ENCODE measurements around the gene SMIM31.

DNA sequence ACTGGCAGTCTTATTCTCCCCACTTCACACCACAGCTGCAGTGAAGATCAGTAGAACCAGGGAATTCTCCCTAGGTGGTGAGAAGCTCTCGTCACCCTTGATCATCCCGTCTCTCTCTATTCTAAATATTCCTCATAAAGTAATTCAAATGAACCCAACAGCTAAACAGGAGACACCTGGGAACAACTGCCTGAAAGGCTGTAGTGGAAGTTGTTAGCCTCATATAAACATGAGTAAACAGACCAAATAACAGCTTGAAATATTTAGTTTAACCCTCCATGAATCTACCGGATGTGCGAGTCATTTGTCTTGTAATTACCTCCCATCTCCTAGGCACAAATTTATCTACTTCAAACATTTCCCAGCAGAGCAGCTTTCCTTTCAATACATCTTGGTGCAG is 92.6 kb downstream of the SMIM31 start:
- TF ChIP-seq ARNT (IDR thresholded peaks at IDR 0.05): no peak
- no peak for TF ChIP-seq SUZ12 (IDR thresholded peaks at IDR 0.05)
- no peak for TF ChIP-seq HDGF (IDR thresholded peaks at IDR 0.05; ENCODE audit: borderline replicate concordance)
- TF ChIP-seq, protein P1, sequence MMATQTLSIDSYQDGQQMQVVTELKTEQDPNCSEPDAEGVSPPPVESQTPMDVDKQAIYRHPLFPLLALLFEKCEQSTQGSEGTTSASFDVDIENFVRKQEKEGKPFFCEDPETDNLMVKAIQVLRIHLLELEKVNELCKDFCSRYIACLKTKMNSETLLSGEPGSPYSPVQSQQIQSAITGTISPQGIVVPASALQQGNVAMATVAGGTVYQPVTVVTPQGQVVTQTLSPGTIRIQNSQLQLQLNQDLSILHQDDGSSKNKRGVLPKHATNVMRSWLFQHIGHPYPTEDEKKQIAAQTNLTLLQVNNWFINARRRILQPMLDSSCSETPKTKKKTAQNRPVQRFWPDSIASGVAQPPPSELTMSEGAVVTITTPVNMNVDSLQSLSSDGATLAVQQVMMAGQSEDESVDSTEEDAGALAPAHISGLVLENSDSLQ (IDR thresholded peaks at IDR 0.05): no peak
- TF ChIP-seq BHLHE40 (IDR thresholded peaks at IDR 0.05; ENCODE audit: borderline replicate concordance): no peak
- TF ChIP-seq ZNF384 (IDR thresholded peaks at IDR 0.05): no peak
- TF ChIP-seq FOXK2 (IDR thresholded peaks at IDR 0.05): no peak
- TF ChIP-seq SP1 (IDR thresholded peaks at IDR 0.05): no peak

All from HEK293T (cell line).